ENCODE measurements around the gene CPVL.

The CPVL gene

GRCh38 chr7:29044554-29044953, 101.8 kb downstream of the CPVL start:
- H3K27ac Mint-ChIP-seq, result no peak overlapping the region
- H3K9me3 Mint-ChIP-seq, result no peaks in the 10 kb centered on the region
- no peaks in the 10 kb centered on the region for H3K27me3 Mint-ChIP-seq
- no peak for DNase-seq
- CTCF ChIA-PET, result no interaction called here
- H3K4me1 Mint-ChIP-seq, result no peaks in the 10 kb centered on the region
- no peaks in the 10 kb centered on the region for H3K36me3 Mint-ChIP-seq
- H3K4me3 Mint-ChIP-seq, result no peak overlapping the region

- CTCF ChIA-PET, result no interaction called here
- no peak overlapping the region for H3K4me3 Mint-ChIP-seq
- H3K36me3 Mint-ChIP-seq, result no peaks in the 10 kb centered on the region
- H3K9me3 Mint-ChIP-seq, result no peaks in the 10 kb centered on the region
- no peak overlapping the region for H3K27ac Mint-ChIP-seq
- no peak for DNase-seq
- no peaks in the 10 kb centered on the region for H3K27me3 Mint-ChIP-seq
- H3K4me1 Mint-ChIP-seq, result no peaks in the 10 kb centered on the region
Measured at GRCh38 chr7:29043576-29043975, 102.8 kb downstream of the CPVL start.

GRCh38 chr7:29042824-29043231, 103.5 kb downstream of the CPVL start:
- DNase-seq, result no peak
- Mint-ChIP-seq H3K27me3 (no peaks in the 10 kb centered on the region), H3K27ac (no peak overlapping the region), H3K4me1 (no peaks in the 10 kb centered on the region), H3K36me3 (no peaks in the 10 kb centered on the region), H3K4me3 (no peak overlapping the region), H3K9me3 (no peaks in the 10 kb centered on the region)
- CTCF ChIA-PET, result interaction anchor here (1.2 kb wide), 1 partner anchor 64 kb away, joined by 4 read pairs; no protein-coding TSS in a partner anchor

GRCh38 chr7:29041991-29042390, 104.3 kb downstream of the CPVL start:
- CTCF ChIA-PET, result interaction anchor here (1.2 kb wide), 1 partner anchor 64 kb away, joined by 4 read pairs; no protein-coding TSS in a partner anchor
- no peak overlapping the region for H3K4me3 Mint-ChIP-seq
- no peak overlapping the region for H3K27ac Mint-ChIP-seq

GRCh38 chr7:29040579-29040925, 105.8 kb downstream of the CPVL start:
- DNase-seq, result no peak
- peaks cover 2% of the 10 kb centered on the region for H3K4me1 Mint-ChIP-seq
- H3K27me3 Mint-ChIP-seq, result no peaks in the 10 kb centered on the region
- H3K9me3 Mint-ChIP-seq, result no peaks in the 10 kb centered on the region
- CTCF ChIA-PET, result no interaction called here
- H3K27ac Mint-ChIP-seq, result no peak overlapping the region
- no peak overlapping the region for H3K4me3 Mint-ChIP-seq
- no peaks in the 10 kb centered on the region for H3K36me3 Mint-ChIP-seq

More at GRCh38 chr7:29041991-29042390, 104.3 kb downstream of the CPVL start:
- no peaks in the 10 kb centered on the region for H3K4me1 Mint-ChIP-seq
- H3K9me3 Mint-ChIP-seq, result no peaks in the 10 kb centered on the region
- no peaks in the 10 kb centered on the region for H3K27me3 Mint-ChIP-seq
- DNase-seq, result no peak
- H3K36me3 Mint-ChIP-seq, result no peaks in the 10 kb centered on the region

GRCh38 chr7:29039821-29040578, 106.3 kb downstream of the CPVL start:
- CTCF ChIA-PET, result interaction anchor here (0.6 kb wide), 1 partner anchor 286 kb away, joined by 3 read pairs; no protein-coding TSS in a partner anchor
- no peak for DNase-seq
- H3K9me3 Mint-ChIP-seq, result no peaks in the 10 kb centered on the region

GRCh38 chr7:29038463-29038862, 107.9 kb downstream of the CPVL start:
- H3K27me3 Mint-ChIP-seq, result no peaks in the 10 kb centered on the region
- H3K9me3 Mint-ChIP-seq, result no peaks in the 10 kb centered on the region
- no peak overlapping the region for H3K4me3 Mint-ChIP-seq
- H3K4me1 Mint-ChIP-seq, result peaks cover 5% of the 10 kb centered on the region
- CTCF ChIA-PET, result no interaction called here
- H3K27ac Mint-ChIP-seq, result no peak overlapping the region
- H3K36me3 Mint-ChIP-seq, result no peaks in the 10 kb centered on the region
- DNase-seq, result no peak

More at GRCh38 chr7:29039821-29040578, 106.3 kb downstream of the CPVL start:
- Mint-ChIP-seq H3K27me3 (no peaks in the 10 kb centered on the region), H3K4me3 (no peak overlapping the region), H3K36me3 (no peaks in the 10 kb centered on the region), H3K27ac (no peak overlapping the region), H3K4me1 (peaks cover 5% of the 10 kb centered on the region)

GRCh38 chr7:29035044-29035740, 111.1 kb downstream of the CPVL start:
- DNase-seq, result no peak
- no peaks in the 10 kb centered on the region for H3K9me3 Mint-ChIP-seq
- no peak overlapping the region for H3K27ac Mint-ChIP-seq
- no peak overlapping the region for H3K4me3 Mint-ChIP-seq
- H3K27me3 Mint-ChIP-seq, result no peaks in the 10 kb centered on the region
- H3K4me1 Mint-ChIP-seq, result peaks cover 5% of the 10 kb centered on the region
- CTCF ChIA-PET, result no interaction called here
- no peaks in the 10 kb centered on the region for H3K36me3 Mint-ChIP-seq

- DNase-seq, result no peak
- Mint-ChIP-seq H3K27me3 (no peaks in the 10 kb centered on the region), H3K4me3 (no peak overlapping the region), H3K27ac (no peak overlapping the region), H3K9me3 (peaks cover 3% of the 10 kb centered on the region), H3K4me1 (peaks cover 5% of the 10 kb centered on the region), H3K36me3 (no peaks in the 10 kb centered on the region)
- CTCF ChIA-PET, result interaction anchor here (0.7 to 1.4 kb wide), 2 partner anchors 72 to 76 kb away, joined by 3 read pairs; no protein-coding TSS in a partner anchor
Measured at GRCh38 chr7:29033584-29033983, 112.8 kb downstream of the CPVL start.

GRCh38 chr7:29032146-29032545, 114.2 kb downstream of the CPVL start:
- Mint-ChIP-seq H3K9me3 (peaks cover 4% of the 10 kb centered on the region), H3K27ac (no peak overlapping the region), H3K4me3 (no peak overlapping the region), H3K27me3 (no peaks in the 10 kb centered on the region), H3K4me1 (peaks cover 5% of the 10 kb centered on the region), H3K36me3 (no peaks in the 10 kb centered on the region)
- DNase-seq, result no peak
- CTCF ChIA-PET, result no interaction called here

- peaks cover 6% of the 10 kb centered on the region for H3K9me3 Mint-ChIP-seq
- CTCF ChIA-PET, result no interaction called here
- no peak overlapping the region for H3K4me3 Mint-ChIP-seq
- no peaks in the 10 kb centered on the region for H3K27me3 Mint-ChIP-seq
- H3K4me1 Mint-ChIP-seq, result peaks cover 3% of the 10 kb centered on the region
- no peak for DNase-seq
- no peak overlapping the region for H3K27ac Mint-ChIP-seq
- H3K36me3 Mint-ChIP-seq, result no peaks in the 10 kb centered on the region
Measured at GRCh38 chr7:29030781-29031275, 115.5 kb downstream of the CPVL start.

GRCh38 chr7:29022291-29022988, 123.9 kb downstream of the CPVL start:
- H3K27me3 Mint-ChIP-seq, result no peaks in the 10 kb centered on the region
- peak overlapping the region; percentile 35 for H3K27ac Mint-ChIP-seq
- peaks cover 14% of the 10 kb centered on the region for H3K9me3 Mint-ChIP-seq
- H3K4me1 Mint-ChIP-seq, result no peaks in the 10 kb centered on the region
- H3K36me3 Mint-ChIP-seq, result no peaks in the 10 kb centered on the region
- CTCF ChIA-PET, result no interaction called here
- no peak for DNase-seq
- H3K4me3 Mint-ChIP-seq, result no peak overlapping the region

- Mint-ChIP-seq H3K36me3 (no peaks in the 10 kb centered on the region), H3K4me3 (no peak overlapping the region), H3K27ac (no peak overlapping the region), H3K4me1 (no peaks in the 10 kb centered on the region), H3K27me3 (no peaks in the 10 kb centered on the region), H3K9me3 (peaks cover 11% of the 10 kb centered on the region)
- no peak for DNase-seq
- CTCF ChIA-PET, result no interaction called here
Measured at GRCh38 chr7:29019896-29020295, 126.4 kb downstream of the CPVL start.

- Mint-ChIP-seq H3K27me3 (no peaks in the 10 kb centered on the region), H3K4me1 (no peaks in the 10 kb centered on the region), H3K36me3 (no peaks in the 10 kb centered on the region), H3K27ac (no peak overlapping the region), H3K4me3 (no peak overlapping the region), H3K9me3 (peaks cover 11% of the 10 kb centered on the region)
- DNase-seq, result no peak
- CTCF ChIA-PET, result no interaction called here
Measured at GRCh38 chr7:29019387-29019786, 127.0 kb downstream of the CPVL start.
